ENCODE results near the gene DENND11.
"Not testable (repeated sequence)": the region's sequence is repeated elsewhere in the genome, so short reads cannot be mapped to it uniquely, and the experiment has no call there.

DENND11 gene

DNA sequence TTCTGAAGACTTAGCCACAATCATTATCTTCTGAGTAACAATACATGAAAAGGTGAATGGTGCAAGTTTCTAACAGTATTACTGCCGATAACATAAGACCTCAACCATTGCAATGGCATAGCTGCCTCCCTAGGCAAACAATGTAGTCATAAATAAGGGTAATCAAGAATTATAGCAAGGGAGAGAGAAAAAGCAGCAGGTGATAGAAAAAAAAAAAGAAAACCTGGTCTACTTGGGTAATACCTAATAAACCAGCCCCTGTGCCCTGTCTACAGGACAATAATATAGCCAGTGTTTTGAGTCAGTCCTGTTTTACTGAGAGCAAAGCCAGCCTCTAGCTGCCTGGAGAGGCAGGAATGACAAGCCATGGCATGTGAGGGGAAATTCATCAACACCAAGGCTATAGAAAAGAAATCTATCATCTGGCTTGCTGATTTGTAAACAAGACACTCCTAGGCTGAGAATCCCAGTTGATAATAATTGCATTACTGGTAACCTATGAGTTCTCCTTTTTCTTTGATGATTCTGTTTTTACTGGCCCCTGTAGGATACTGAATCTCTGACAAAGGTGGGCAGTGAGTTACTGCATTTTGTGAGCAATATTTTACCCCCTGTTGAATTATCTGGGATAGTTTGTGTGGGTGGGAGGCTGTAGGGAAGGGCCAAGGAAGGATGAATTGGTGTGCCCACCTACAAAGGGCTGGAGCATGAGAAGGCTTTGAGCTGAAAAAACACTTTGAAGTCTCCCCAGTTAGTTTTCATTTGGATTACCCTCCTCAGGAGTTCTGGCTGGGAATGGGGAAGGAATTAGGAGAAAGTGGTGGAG is 4.5 kb upstream of the DENND11 start:
- DNase-seq, result no peak

DNA sequence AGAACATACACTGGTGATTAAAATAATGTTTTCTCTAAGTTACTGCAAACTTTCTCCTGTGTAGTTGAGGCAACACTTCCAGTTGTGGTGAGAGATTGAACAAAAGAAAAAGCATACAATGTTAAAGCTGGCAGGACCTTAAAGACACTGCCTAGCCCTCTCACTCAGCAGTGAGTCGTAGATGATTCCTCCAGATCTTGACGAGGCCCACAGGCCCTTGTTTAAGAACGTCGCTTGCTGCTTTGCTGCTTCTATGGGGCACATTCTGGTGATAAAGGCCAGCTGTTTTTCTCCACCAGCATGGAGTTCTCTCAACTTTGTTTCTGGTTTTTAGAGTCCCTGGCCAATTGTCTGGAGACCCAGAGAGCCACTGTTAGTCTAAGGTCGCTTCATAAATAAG is 2.8 kb upstream of the DENND11 start:
- DNase-seq, result no peak

- no peak for DNase-seq
Measured at GRCh38 chr7:141704112-141704511, 2.1 kb upstream of the DENND11 start.

DNA sequence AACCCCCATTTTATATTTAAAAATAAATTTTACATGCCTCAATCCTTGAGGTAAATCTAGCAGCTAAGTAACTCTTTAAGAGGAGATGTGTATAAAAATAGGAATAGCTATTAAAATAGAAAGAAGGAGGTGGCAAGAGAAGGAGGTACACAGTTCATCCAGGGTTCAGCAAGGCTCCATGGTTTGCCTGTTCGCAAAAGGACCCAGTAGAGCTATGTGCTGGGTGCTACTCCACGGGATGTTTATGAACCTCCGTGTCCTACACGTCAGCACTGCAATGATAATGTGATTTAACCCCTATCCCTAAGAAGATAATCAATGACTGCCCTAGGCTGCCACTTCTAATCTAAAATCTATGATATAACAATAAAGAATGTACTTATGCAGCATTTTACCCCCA is 926 bp upstream of the DENND11 start:
- no peak for DNase-seq

DNA sequence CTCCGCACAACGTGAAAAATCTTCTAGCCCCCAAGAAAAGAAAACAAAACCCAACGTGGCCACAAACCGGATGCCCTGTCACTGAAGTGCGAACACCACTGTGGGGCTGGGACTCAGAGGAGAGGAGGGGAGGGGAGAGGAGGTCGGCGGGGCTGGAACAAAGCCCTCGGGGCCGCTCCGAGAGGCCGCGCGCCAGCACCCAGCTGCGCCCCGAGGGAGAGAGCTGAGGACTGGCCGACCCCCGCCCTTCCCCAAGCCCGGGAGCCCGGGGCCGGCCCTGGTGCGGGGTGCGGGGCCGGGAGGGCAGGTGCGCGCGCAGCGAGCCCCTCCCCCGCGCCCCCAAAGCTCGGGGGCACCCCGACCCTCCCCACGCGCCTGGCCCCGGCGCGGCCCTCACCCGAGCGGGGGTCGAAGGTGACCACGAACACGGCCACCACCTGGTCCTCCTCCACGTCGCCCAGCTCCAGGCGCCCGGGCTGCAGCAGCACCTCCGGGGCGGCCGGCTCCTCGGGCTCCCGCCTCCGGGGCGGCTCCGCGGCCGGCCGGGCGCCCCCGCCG is 398 bp downstream of the DENND11 start:
- DNase-seq, result peak; percentile 52

DNA sequence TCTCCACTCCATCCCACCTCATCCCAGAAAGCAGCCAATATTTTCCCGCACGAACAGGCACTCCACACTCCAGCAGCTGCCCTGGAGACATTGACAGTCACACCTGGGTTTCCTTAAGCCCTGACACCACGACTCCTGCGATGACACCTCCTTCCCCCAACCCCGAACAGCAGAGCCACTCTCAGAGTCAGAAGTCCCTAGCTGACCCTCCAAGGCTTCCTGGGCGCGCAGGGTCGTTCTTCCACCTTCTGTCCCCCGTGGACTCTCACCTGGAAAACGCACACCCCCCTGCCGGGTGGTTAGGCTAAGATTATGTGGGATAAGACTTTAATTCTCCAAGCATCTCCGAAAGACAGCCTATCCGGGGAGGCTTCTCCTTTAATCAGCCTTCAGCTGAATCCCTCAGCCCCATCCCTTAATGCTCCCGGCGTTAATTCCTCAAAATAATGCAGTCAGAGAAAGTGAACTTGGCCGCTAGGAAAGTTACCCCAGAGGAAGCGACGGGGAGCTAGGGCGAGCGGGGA is 1.1 kb downstream of the DENND11 start:
- DNase-seq, result peak; percentile 0

GRCh38 chr7:141700296-141700847 is 1.6 kb downstream of the DENND11 start:
- no peak for DNase-seq

DNA sequence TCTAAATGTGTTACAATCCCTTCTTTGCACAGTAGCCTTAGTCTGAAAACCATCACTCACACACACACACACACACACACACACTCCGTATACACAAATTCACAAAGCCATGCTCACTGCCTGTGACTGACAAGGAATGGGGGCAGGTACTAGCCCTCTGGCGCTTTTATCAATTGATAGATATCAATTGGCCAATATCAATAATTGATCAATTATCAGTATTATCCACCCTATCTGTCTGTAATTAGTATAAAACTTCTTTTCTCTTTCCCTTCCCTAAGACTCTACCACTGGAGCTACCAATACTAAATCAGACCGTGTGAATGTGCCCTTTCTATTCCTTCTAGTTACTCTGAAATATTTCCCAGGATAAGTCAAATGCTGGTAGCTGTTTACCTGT is 2.1 kb downstream of the DENND11 start:
- no peak for DNase-seq

- no peak for DNase-seq
Measured at GRCh38 chr7:141698247-141699015, 3.5 kb downstream of the DENND11 start.

- DNase-seq, result no peak
Measured at GRCh38 chr7:141697211-141697871, 4.6 kb downstream of the DENND11 start.

GRCh38 chr7:141696348-141696747 is 5.6 kb downstream of the DENND11 start:
- DNase-seq, result no peak

- DNase-seq, result no peak
Measured at GRCh38 chr7:141695803-141696289, 6.1 kb downstream of the DENND11 start.

- no peak for DNase-seq
Measured at GRCh38 chr7:141693082-141693481, 8.9 kb downstream of the DENND11 start.

DNA sequence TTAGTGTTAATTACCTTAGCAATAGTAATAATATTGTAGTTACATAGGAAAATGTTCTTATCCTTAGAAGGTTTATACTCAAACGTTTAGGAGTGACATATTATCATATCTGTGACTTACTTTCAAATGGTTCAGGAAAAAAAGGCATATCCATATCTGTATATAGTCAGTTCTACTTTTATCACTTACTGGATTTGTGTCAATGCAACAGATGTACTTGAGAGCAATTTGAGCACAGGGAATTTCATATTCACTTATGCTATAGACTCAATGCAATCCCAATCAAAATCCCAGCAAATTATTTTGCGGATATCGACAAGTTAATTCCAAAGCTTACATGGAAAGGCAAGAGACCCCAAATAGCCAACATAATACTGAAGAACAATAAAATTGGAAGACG is 10.0 kb downstream of the DENND11 start:
- no peak for DNase-seq

GRCh38 chr7:141691540-141691939 is 10.4 kb downstream of the DENND11 start:
- DNase-seq, result no peak

- DNase-seq, result not testable (repeated sequence)
Measured at GRCh38 chr7:141689072-141689825, 12.7 kb downstream of the DENND11 start.

DNA sequence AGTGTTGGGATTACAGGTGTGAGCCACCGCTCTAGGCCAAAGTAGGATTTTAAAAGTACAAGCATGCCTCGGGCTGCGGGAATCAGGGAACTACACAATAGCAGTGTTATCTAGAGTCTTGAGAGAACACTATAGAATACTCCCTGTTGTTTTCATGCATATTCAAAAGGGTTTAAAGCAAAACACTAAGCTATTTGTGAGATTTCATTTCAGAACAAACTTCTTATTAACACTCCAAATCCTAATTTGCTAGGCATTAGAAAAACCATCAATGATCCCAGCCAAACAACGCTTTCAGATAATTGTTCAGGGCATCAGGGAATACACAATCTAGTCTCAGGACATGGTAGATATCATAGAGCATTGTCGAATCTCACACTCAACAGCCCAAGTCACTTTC is 13.9 kb downstream of the DENND11 start:
- DNase-seq, result no peak

DNA sequence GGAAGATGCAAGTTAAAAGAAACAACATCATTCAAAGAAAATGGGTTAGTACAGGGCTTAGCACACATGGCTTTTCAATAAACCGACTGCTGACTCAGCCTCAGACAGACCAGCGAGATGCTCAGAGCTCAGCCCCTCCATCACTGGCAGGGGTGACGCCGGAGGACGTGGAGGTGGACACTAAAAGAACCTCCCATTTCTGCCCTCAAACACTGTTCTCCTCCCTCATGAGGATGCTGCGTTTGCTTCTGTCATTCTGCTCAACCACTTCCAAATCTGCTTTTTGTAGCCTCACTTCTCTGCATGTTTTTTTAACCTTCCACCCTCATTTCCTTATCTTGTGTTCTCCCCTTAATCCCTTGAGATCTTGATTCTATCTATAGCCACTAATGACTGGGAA is 15.3 kb downstream of the DENND11 start:
- no peak for DNase-seq

GRCh38 chr7:141686074-141686473 is 15.9 kb downstream of the DENND11 start:
- DNase-seq, result no peak

DNA sequence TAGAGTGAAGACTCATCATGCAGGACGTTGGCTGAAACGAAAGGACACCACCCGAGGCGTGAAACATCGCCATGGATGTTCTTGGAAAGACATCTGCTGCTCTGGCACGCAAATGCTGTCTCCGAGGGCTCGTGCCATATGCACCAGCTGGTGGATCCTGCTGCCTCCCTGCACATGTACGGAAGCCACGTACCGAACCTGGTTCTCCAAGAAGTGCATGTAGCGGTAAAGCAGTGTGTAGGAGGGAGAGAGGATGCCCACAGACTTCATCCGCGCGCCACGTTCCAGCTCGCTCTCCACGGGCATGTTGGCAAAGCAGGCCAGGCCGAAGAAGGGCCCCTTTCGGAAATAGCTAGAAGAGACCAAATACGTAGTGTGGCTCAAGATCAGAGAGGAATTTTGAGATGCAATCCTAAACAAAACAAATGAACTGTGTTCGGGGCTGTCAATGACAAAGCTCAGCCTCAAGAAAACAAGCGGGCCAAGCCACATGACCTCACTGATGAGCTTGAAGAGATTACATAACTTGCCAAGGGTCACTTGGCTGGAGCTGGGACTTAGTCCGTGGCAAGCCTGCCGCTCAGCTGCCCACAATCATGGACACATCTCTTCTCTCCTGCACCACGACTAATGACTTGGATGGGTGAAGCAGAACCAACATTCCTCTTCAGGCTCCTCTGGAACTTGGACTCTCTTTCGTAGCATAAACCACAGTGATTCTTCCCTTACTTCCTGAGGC is 16.5 kb downstream of the DENND11 start:
- no peak for DNase-seq

GRCh38 chr7:141679014-141679413 is 23.0 kb downstream of the DENND11 start:
- DNase-seq, result no peak

Measured in activated T-cell treated with anti-CD3 and anti-CD28 coated beads for 4 hours (primary cell).